IPS-NIHi7 (cell line): Measurements from ENCODE around the gene RNU1-2.
"Not testable (repeated sequence)": the region's sequence is repeated elsewhere in the genome, so short reads cannot be mapped to it uniquely, and the experiment has no call there.

Experiments
- DNase-seq: peaks from one replicate; pipeline ENCODE4 v3.0.0; 2012; ENCODE audit warnings: mixed read lengths; ENCODE audit errors: extremely low spot score

The RNU1-2 gene

DNA sequence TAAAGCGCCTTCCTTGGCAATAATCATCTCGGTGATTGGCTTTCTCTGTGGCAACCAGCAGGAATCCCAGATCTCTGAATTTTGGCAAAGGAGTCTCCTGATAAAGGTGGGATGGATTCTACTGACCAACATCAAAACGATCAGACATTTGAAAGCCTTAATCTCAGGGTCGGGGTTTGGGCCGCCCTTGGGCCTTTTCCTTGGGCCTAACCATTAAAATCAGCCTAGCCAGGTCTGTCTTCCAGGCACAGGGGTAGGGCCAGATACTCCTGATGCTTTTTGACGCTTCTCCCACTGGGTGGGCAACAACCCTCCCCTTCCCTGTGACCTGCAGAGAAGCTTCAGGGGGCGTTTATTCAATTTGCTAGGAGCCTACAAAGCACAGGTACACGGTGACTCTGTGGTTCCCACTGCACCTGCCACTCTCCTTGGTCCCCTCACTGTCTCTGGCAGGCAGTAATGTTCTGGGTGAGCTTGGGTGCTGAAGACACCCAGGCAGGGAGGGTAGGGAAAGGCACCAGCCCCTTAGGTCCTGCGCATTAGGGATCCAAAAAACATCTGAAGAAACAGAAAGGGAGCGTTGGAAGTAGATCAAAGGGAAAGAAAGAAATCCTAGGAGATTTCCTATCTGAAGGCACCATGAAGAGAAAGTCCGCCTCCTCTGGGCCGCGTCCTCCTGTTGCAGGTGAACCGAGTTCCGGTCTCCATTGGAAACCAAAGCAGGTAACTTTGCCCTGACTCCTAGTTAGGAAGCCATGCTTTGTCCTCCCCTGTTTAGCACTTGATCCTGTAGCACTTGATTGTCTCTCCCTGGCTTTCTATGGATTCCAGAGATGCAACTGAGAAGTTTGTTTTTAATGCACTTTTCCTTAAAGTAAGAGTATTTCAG is 12.3 kb downstream of the RNU1-2 start:
- no peak for DNase-seq

- not testable (repeated sequence) for DNase-seq
Measured at GRCh38 chr1:16911851-16912721, 16.3 kb downstream of the RNU1-2 start.

DNA sequence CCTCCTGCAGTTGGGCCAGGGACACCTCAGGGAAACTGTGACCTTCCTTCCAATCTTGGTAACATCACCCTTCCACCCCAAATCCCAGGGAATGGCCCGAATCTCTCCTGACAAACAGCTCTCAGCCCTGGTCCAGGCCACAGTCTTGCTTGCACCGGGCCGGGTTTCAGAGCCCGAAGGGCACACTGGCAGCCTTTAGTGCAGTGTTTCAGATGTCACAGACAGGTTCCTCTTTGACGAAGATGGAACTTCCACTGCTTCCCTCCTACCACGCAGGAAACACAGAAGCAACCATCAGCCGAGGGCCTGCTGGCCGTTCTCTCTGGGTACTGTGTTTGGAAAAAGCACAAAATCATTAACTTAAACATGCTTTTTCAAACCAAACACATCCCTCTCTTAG is 17.0 kb downstream of the RNU1-2 start:
- not testable (repeated sequence) for DNase-seq

GRCh38 chr1:16913181-16913832 is 17.5 kb downstream of the RNU1-2 start:
- no peak for DNase-seq

DNA sequence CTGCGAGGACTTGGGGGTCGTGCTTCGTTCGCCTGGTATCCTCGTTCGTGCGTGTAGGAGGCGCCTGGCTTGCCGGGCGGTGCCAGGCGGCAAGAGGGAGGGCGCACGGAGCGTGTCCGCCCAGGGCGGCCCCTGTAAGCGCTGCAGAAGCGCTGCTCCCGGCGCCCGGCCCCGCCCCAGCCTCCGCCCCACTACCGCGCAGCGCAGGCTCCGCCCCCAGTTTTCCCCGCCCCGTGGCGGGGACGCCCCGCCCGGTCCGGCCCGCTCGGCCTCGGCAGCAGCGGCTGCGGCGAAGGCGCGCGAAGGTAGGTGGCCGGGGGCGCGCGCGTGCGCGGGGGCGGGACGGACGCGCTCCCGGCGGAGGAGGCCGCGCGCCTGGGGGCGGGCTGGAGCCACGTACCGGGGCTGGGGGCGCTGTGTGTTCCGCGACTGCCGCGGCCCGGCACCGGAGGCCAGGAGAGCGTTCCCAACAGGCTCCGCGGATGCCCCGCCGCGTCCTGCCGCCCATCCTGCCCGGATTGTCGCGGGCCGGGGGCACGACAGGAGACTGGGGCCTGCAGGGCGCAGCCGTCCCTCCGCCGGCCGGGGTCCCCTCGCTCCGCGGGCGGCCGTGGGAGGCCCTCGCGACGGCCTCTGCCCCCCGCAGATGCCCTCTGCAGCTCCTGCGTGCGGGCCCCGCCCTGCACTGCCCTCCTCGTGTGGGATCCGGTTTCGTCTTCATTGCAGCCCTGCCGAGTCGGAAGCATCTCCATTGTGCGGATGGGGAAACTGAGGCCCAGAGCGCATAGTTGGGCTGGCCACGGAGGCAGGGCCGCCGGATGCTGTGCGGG is 18.3 kb downstream of the RNU1-2 start:
- peak; percentile 93 for DNase-seq

DNA sequence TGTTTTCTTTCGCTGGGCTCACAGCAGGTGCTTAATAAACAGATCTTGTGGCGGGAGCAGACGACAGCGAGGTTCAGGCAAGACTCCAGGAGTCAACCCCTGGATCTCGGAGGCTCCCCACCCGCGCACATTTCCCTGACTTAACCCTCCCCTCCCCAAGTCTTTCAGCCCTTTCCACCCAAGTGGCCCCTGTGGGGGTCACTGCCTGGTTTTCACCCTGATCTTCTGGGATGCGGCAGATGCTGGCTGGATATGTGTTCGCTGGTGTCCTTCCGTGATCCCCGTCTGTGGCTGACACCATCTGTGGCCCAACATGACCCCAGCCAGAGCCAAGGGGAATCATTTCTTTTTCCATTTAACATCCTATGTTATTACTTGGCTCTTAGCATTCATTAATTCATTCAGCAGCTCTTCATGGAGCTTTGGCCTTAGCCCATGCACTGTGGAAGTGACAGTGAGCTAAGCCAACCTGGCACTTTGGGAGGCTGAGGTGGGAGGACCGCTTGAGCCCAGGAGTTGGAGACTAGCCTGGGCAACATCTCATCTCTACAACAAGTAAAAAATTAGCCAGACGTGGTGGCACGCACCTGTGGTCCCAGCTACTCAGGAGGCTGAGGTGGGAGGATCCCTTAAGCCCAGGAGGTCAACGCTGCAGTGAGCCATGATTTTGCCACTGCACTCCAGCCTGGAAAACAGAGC is 19.3 kb downstream of the RNU1-2 start:
- not testable (repeated sequence) for DNase-seq

DNA sequence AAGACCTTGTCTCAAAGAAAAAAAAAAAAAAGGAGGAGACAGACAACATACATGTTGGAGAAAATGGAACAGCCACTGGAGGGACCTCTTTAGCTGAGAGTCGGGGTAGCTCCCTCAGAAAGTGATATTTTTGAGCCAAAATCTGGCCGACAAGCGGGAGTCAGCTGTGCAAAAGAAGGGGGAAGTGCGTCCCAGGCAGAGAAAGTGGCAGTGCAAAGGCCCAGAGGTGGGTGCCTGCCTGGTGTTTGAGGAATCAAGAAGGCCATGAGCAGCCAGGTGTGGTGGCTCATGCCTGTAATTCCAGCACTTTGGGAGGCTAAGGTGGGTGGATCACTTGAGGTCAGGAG is 19.8 kb downstream of the RNU1-2 start:
- no peak for DNase-seq

GRCh38 chr1:16916036-16916880 is 20.5 kb downstream of the RNU1-2 start:
- not testable (repeated sequence) for DNase-seq

- DNase-seq = no peak
Measured at GRCh38 chr1:16918371-16918770, 22.6 kb downstream of the RNU1-2 start.

GRCh38 chr1:16918936-16919665 is 23.3 kb downstream of the RNU1-2 start:
- DNase-seq = not testable (repeated sequence)

GRCh38 chr1:16920951-16921350 is 25.2 kb downstream of the RNU1-2 start:
- DNase-seq = no peak

- peak; percentile 85 for DNase-seq
Measured at GRCh38 chr1:16921391-16922185, 25.8 kb downstream of the RNU1-2 start, which contains the start of gene CROCC. CROCC (plus strand) TSS chr1:16921931; CDS start chr1:16922019, 88 bp downstream.

DNA sequence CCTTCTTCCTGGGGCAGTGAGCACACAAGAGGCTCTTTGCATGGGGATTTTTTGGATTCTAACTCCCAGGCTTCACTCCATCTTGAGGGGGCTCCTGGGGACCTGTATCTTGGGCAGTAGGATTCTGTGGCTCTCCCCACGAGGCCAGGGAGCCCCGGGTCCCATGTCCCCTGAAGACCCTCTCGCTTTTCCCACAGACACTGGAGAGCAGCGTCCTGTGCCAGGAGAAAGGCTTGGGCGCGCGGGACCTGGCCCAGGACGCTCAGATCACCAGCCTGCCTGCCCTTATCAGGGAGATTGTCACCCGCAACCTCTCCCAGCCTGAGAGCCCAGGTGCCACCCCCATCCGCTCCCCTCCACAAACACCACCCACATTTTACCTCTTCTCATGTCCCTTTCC is 26.7 kb downstream of the RNU1-2 start:
- no peak for DNase-seq

GRCh38 chr1:16922885-16923431 is 27.2 kb downstream of the RNU1-2 start:
- DNase-seq = no peak

DNA sequence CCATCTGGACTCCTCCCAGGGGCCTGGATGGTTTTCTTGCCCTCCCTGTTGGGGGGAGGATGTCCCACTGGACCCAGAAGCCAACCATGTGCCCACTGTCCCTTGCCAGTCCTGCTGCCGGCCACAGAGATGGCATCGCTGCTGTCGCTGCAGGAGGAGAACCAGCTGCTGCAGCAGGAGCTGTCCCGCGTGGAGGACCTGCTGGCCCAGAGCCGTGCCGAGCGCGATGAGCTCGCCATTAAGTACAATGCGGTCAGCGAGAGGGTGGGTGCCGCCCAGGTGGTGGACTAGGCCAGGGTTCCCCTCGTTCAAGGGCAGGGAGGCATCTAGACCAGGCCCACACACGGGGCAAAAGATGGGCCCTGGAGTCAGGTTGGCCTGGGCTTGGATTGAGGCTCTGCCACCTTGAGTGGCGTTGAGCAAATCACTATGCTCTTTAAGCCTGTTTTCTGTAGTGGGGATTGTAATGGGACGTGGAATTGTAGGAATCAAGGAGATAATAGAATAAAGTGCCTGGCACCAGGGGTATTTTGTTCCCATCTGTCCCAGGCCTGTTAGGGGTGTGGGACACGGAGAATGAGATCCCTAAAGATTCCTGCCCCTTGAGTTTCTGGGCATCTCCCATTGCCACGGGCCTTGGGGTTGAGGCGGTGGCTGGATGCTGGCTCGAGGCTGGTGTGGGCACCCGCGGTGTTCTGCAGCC is 28.6 kb downstream of the RNU1-2 start:
- no peak for DNase-seq

DNA sequence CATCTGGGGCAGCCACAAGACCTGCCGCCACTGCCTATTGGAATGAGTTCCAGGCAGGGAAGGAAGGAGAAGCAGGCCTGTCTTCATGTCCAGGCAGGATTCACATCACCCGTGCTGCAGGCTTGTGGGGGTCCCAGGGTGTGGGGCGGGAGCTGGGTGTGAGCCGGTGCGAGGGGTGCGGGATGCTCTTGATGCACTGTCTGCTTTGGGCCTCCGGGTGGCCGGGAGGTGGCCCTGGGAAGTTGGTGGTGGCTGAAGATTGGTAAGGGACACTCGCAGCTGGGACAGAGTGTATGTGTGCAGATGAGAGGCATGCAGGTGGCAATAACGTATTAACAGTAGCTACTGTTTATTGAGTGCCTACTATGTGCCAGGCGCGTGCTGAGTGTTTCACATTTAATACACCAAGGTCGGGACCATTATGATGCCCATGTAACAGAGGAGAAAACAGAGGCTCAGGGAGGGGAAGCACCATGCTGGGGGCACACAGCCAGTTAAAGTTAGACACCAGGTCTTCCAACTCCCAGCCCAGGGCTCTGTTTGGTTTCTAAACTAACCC is 29.2 kb downstream of the RNU1-2 start:
- no peak for DNase-seq
